Stimulated activated CD4-positive, alpha-beta T cell treated with anti-CD3 and anti-CD28 coated beads, Interleukin-4, amount 100 ng/mL, for 1 hour (primary cell): ENCODE measurements around the gene PNMA1.
A peak's percentile ranks its signal among the peaks of the same experiment; 100 is the strongest.

Source experiments
- DNase-seq: peaks from one replicate; pipeline ENCODE4 v3.0.0-alpha.2; 2020

PNMA1 gene

DNA sequence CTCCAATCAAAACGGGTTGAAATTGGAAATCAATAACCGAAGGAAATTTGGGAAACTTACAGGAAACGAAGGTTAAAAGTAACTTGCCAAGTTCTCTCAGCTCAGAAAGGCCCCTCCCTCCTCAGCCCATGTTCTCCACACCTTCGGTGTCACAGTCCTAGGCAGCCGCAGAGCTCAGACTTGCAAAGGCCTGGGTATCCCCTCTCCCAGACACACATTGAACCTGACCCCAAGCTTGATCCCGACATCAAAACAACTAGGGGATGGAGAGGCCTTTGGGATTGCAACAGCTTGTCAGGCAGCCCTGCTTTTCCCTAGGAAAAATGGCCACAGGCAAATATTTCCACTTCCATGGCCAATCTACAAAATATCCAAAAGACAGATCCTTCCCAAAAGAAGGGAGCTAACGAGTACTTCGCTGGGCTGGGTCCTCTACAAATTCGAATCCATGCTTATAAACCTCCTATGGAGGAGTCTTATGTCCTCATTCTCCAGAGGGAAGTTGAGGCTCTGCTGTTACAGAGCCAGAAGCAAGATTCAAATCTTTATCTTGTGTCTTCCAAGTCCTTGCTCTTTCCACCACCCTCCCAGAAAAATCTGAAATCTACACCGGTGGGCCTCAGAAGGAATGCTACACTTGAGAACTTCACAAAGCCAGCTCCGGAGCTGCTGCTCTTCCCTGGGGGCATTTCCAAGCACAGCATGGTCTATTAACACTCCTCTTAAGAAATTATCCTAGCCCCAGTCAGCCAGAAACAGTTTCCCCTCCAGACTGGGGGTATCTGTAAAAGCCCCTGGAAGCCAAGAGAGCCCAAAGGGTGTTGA is 35.7 kb upstream of the PNMA1 start:
- DNase-seq = no peak

DNA sequence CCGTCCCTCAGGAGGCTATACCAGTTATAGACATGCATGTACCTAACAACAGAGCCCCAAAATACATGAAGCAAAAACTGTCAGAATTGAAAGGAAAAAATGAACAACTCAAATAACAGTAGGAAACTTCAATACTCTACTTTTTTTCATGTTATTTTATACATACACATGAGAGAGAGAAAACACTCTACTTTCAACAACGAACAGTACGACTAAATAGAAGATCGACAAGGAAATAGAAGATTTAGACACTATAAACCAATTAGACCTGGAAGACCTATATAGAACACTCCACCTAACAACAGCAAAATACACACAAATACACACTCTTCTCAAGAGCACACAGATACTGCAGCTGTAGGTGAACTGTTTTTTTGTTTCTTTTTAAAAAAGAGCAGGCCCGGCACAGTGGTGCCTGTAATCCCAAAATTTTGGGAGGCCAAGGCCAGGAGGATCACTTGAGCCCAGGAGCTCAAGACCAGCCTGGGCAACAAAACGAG is 34.7 kb upstream of the PNMA1 start:
- DNase-seq = no peak

DNA sequence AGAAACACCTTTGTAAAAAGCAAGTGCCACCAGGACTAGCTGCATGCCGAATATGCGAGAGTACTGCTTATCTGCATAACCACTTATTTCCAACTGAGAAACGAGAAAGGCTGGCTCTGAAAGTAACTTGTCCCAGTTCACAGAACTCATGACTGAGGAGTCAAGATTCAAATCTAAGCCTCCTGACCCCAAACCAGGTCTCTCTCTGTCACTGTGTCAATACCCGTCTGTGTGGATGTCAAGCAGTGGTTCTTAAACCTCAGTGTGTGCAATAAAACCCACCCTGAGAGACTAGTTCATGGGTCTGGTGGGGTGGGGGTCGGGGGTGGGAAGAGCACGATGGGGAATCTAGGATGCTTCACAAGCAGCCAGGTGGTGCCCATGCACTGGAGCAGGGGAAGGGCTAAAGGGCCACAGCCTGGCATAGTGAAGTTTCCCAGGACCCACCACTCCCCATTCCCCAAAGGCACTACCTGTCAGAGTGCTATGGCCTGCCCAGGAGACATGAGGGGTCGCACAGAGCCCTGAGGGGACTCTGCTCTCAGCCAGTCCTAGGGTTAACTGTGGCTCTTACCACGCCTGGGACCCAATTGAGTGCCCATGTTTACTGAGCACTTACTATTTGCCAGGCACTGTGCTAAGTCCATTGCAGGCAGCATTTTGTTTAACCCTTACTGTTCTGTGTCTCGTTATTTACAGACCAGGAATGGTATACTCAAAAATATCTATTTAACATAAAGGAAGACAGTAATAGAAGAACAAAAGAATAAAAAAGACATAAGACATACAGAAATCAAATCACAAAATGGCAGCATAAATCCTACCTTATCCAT is 33.4 kb upstream of the PNMA1 start:
- no peak for DNase-seq

DNA sequence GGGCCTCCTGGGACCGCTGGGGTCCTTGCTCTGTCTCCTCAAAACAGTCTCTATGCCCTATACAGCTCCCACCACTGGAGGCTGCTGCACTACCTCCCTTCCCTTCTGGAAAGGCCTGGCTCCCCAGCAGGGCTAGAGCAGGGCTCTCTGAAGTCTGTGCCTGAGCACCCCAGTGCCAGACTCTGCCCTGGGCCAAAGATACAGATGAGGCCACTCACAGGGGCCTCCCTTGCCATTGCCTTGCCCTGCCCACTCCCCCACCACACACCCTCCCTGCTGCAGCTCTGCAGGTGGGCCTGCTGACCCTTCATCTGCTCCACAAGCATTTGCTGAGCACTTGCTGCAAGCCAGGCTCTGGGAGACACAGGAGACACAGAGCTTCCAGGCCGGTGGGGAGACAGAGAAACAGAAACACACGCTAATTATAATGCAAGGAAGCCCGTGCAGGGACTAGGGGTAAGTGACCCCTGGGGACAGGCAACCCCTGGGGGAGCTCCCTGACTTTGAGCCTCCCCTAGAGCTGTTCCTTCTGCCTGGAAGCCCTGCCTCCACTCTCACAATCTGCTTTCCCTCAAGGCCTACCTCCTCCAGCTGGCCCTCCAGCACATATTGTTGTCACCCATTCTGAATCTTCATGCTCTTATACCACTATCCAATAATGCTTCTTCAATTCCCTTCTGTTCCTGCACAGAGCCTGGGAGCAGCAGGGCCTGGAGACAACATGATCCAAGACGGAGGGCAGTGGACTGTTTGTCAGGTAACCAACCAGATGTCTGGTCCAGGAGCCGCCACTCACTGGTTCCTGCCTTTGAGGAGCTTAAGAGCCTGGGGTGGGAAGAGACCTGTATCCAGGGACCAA is 32.6 kb upstream of the PNMA1 start:
- no peak for DNase-seq

DNA sequence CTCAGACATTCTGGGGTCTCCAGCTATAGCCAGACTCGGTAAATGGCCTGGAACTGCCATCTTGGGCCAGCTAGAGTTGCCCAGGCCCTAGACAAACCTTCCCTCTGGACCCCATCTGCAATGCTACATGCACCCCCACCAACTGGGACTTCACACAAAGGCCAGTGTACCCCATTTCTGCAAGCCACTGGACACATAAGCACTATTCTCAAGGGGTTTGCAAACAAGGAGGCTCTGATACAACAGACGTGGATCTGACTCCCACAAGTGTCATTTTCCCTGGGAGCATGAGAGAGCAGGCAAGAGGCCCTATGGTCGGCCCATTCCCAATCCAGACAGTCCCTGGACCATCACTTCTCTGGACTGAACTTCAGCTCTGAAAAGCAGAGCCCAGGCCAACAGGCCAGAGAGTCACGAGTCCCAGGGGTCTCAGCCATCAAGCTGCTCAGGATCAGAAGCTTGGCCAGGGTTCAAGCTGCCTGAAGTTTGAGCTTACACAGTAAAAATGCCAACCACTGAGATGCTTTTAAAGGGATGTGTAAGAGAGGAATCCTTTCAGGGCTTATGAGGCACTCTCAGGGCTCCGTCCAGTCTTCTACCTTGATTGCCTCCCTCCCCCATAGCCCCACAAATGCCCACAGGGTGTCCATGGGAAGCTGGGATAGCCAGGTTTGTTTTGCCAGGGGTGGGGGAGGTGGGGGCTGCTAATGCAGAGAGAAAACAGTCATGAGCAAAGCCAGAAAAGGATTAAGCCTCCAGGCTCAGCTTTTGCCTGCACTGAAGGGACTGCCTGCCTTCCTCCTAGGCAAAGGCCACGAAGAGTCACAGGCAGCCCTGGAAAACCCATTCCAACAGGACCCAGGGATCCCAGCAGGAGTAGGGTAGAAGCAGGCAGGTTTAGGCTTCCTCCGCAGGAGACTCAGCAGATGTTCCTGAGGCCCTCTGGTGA is 31.7 kb upstream of the PNMA1 start:
- no peak for DNase-seq

DNA sequence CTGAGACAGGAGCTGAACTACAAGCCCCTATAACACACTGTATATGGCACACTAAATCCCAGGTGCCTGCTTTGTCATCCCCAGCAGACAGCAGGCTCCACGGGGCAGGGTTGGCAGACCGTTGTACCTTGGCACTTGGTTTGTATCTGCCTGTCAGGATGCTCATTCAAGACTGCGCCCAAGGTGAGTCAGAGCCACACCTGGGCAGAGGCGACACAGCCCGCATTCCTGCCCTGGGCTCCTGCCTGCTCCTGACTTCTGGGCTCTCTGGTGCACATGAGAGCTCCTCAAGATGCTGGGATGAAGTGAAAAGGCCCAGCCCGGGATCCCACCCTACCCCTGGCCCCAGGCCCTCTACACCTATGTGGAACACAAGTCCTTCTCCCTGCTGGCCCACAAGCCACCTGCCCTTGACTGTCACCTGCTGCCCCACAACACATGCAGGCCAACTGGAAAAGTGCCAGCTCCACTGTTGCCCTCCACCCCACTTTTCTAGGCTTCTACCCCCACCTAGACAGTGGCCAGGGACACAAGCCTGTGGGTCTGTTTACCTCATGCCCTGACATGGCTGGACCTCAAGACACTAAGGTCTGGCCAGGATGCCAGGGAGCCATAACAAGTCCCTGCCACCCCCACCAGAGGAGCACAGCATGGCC is 30.8 kb upstream of the PNMA1 start:
- no peak for DNase-seq

DNA sequence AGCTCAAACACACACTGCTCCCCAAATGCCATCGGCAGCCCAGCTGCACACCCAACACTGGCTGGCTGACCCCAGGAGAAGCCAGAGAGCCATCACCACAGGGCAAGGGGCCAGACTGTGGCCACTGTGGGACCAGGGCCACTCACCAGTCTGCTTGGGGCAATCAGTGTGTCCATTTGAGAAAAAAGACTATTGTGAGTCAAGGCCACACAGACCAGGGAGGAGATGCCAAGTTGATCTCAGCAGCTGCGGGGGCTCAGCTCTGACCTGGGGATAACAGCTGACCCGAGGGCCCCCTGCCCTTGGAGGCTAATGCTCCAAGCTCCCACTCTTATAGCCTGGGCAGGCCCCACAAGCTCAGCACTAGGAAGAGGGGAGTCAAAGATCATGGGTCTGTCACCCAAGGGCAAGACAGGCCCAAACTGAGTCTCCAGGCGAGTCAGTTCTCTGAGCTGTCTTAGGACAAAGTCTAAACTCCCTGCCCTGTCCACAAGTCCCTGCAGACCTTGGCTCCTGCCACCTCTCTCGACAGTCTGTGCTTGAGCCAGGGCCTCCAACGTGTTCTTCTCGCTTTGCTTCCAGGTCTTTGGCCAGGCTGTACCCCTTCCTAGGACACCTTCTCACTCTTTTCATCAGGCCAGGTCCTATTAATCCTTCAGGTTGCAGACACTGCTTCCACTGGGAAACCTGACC is 30.1 kb upstream of the PNMA1 start:
- DNase-seq = no peak

DNA sequence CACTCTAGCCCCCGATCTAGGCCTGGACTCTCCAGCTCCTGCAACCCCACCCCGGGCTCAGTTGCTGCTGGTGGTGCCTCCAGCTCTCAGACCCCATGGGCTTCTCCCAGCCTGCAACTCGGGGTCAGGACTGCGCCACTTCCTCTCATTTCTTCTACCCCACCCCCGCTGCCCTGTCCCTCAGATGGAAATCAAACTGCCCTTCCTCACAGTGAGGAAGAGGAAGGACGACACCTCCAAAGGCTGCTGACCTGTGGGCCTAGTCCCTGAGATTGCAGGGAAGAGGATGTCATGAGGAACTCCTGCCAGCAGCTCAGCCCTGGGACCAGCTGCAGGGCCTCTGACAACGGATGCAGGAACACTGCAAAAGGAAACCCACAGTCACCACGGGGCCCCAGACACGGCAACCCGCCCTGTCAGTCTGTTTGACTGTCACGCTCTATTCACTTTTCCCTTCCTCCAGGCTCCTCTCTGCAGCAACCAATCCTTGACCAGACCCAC is 29.3 kb upstream of the PNMA1 start:
- DNase-seq = peak; percentile 58

DNA sequence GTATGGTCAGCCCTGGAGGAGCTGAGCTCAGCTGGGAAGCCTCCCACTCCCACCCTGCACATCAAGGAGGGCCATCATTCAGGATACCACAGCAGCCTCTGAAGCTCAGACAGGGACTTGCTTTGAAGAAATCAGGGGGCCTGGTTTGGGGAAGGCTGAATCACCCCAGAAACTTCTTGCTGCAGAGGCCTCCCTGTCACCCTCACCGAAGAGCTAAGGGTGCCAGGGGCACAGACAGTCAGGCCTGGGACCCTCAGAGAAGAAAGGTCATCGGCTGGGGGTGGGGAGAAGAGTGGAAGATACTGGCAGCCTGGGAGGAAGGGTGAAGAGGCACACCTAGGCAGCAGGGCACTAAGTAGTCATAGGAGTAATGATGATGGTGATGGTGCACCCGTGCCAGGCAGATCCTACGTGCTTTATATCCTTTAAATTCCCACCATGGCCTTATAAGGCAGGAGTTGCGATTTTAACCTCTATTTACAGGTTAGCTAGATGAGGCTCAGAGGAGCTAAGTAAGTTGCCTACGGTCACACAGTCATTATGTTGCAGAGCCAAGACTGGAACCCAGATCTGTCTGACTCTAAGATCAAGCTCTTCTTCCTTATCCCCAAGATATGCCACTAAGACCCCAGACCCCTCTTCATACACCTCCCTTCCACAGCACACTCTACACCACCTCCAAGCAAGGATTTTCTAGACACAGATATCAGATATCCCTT is 28.5 kb upstream of the PNMA1 start:
- DNase-seq = no peak

DNA sequence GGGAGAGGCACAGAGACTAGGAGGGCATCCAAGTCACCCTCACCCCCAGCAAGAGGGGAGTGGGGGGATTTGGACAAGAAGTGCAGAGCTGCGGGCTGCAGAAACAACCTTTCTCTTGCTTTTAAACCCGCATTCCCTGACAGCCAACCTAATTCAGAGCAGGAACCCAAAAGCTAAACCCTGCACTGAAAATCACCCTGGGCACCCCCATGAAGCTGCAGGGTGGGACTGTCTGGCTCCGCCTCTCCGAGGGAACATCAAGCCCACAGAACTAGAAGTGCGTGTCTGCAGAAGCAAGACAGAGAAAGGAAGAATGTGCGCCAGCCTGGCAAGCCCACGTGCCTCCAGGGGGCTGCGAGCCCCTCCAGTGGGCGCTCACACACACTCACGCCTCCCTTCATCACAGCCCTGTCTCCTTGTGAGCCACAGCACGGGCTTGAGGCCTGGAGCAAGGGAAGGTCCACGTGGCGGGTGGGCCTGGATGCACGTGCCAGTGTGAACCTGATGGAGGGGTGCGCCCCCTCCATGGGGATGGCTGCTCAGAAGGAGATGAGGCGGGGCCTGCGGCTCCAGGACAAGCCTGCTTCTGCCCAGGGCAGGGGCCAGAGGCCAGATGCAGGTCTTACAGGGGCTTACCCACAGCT is 27.8 kb upstream of the PNMA1 start:
- no peak for DNase-seq

DNA sequence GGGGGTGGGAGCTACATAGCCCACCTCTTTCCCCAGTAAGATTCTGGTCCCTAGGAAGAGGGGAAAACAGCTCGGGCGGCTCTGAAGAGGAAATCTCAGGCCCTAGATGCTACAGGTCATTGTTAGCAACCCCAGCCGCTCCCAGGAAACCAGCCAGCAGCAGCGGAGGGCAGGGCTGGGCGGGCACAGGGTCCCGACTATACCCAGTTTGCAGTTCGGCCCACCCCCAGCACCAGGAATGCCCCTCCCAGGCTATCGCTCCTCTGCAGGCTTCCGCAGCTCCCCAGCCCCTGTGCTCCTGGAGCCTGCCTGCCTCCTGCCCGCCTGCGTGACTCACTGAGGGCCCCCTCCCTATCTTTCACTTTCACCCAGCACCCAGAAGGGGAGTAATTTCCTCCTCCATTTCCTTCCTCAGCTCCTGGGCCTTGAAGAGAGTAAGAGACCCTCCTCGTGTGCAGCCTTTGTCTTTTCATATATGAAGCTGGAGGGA is 27.2 kb upstream of the PNMA1 start:
- peak; percentile 75 for DNase-seq

DNA sequence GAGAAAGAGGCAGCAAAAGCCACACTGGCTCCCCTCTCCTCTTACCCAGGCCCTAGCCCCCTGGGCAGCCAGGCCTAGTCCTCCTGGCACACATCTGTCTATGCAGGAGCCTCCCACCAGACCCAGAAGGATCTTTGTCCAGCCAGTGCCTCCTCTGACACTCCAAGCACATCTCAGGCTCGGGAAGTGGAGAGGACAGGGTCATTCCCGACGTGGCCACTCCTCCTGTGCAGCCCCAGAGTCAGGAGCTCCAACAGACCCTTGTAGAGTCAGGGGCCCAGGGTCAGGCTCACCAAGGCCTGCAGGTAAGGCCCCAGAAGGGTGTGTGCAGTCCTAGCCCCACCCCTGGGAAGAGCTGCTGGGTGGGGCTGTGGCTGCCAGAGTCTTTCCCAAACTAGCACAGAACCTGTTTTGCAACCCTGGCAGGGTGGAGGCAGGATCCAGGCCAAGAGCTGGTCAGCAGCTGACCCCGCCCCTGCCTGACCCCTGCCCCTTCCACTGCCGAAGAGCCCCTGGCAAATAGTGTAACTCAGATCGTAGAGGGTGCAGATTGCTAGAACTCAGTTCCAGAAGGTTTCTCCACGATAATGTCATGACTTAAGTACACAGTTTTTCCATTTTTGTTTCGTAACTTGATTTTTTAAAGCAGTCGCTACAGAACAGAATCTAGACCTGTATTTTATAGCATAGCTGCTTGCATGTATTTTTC is 26.6 kb upstream of the PNMA1 start:
- DNase-seq = no peak

DNA sequence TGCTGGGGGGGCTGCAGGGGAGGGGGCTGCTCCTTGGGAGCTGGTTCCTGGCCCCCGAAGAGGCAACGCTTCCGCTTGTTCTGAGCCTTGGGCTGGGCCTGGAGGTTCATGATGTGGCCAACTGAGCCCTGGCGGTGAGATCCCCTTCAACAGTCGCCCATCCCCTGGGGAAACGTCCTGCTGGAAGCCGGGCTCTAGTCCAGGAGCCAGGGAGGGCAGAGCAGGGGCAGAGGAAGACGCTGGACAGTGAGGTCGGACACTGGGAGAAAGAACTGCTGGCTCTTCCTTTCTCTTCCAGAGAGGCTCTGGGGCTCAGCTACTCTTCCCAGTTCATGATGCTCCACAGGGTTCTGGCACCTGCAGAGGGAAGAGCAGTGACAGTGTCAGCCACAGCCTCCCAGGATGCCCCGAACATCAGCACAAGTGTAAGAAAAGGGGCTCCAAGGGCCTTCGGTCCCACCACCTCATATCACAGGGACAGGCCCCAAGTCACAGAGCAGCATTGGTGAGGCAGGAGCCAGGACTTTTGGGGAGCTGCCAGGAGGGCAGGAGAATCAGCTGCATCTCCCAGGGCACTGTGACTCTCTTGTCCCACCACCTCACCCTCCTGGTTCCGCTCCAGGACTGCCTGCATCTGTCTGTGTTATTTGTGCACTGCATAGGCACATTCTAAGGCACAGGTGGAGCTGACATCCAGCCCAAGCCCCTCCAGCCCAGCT is 25.9 kb upstream of the PNMA1 start:
- no peak for DNase-seq

DNA sequence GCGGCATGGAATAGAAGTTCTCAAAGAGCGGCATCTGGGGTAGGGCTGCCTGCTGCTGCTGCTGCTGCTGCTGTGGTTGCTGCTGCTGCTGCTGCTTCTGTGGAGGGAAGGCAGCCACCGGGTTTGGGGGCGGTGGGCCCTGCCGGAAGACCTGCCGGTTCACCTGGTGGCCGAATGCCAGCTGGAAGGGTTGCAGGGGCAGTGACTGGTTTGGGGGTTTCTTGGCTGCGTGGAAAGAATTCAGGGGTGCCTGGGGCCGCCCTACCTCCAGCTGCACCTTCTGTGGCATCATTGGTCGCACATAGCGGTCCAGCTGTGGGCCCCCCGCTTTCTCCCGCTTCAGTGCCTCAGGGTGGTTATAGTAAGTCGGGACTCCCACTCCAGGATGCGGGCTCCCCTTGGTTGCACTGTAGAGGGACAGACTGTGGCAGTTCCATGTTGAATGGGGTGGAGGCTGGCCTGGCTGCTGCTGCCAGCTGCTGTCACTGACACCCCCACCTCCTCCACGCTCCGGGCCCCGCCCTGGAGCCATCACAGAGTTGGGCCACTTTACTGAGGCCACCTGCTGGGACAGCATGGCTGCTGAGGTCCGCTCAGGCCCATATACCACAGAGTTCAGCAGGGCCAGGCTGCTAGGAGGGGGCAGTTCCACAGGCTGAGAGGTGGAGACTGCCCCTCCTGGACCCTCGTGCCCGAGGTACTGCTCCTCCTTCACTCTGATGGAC is 25.2 kb upstream of the PNMA1 start:
- DNase-seq = no peak

DNA sequence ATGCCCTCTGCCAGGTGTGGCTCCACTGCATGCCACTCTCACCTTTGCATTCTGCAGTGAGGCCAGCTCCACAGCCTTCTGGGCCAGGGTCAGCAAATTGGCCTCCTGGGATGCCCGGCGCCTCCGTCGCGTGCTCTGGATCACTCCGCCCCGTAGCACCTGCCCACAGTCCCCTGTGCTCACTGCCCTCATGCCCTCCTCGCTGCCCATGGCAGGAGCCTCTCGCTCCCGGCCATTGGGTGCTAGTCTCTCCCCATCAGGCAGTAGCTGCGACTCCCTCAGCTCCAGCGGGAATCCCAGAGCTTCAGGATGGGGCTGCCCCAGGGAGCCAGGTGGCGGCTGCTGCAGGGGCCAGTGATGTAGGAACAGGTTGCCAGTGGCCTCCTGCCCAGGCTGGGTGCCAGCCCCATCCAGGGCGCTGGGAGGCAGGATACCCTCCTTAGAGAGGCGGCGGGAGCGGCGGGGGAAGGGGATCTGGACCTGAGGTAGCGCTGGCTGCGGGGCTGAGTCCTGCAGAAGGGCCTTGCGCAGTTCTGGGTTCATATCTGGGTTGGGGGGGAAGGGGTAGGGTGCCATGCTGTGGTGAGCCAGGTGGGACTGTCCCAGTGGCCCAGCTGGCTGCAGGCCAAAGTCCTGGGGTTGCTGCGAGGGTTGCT is 24.5 kb upstream of the PNMA1 start:
- DNase-seq = no peak

DNA sequence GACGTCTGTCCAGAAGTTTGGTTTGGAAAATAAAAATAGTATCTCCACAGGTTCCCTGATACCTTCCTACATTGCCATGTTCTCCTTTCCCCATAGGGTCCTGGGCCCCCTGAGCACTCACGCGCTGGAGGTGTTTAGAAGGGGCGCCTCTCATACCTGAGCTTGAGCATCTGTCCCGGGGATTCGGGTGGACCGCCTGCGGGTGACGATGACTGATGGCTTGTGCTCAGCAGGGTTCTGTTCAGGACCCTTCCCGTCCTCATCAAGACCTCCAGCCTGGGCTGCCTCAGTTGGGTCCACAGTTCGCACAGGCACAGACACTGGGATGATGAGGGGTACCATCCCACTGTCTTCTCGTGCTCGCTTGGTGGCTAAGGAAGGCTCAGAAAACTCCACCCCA is 22.7 kb upstream of the PNMA1 start:
- DNase-seq = no peak
